ENCODE data around the gene PODXL2.

GRCh38 chr3:127692501-127693335 is 63.7 kb downstream of the PODXL2 start:
- TF ChIP-seq CTCF (IDR thresholded peaks at IDR 0.05), result no peak
- TF ChIP-seq POLR2AphosphoS5 (IDR thresholded peaks at IDR 0.05), result no peak

Measured in breast epithelium (tissue), 3 donors.